Muscle of leg (tissue), 11 donors: Measurements from ENCODE around the gene ASCL2. TPM values are rescaled to one million over a fixed set of nuclear protein-coding genes. Genes with fewer than 3 reads are reported as not detected.

Experiments
- DNase-seq: peaks from one replicate; pipeline ENCODE4 v3.0.0; 2013
- H3K27ac ChIP-seq: one replicate; pipeline ENCODE4 v1.5.1; 2013; ENCODE audit warnings: mild to moderate bottlenecking, low read length, control low read depth
- H3K27me3 ChIP-seq: one replicate; pipeline ENCODE4 v1.6.1; 2013; ENCODE audit warnings: low read length; ENCODE audit not compliant: control insufficient read depth, insufficient read depth
- H3K36me3 ChIP-seq: one replicate; pipeline ENCODE4 v1.6.1; 2013; ENCODE audit warnings: low read length; ENCODE audit not compliant: control insufficient read depth, insufficient read depth
- H3K4me1 ChIP-seq: one replicate; pipeline ENCODE4 v1.6.1; 2013; ENCODE audit warnings: low read length; ENCODE audit not compliant: control insufficient read depth, insufficient read depth
- H3K4me3 ChIP-seq: one replicate; pipeline ENCODE4 v1.5.1; 2013; ENCODE audit warnings: low read length, control low read depth
- H3K9me3 ChIP-seq: replicated peaks from 2 replicates; pipeline ENCODE4 v1.6.1; 2013; ENCODE audit warnings: low read depth, low read length; ENCODE audit not compliant: control insufficient read depth
- WGBS: methylation state at CpG from one replicate; pipeline ENCODE4 v1.1.5; 2013; ENCODE audit warnings: missing lambda C conversion rate; ENCODE audit not compliant: insufficient coverage; 5-methylcytosine and 5-hydroxymethylcytosine counted together
- polyA plus RNA-seq, 8 donors: library from polyadenylated mRNA; unstranded; fragments of 120-200 nt; gene quantifications; one replicate each; pipeline versions ENCODE4 v1.2.1 to v1.2.3, GENCODE V29; 2013; ENCODE audit warnings: inconsistent platforms in 1 of 8, low replicate concordance in 1 of 8; ENCODE audit not compliant: insufficient read length in 8 of 8, insufficient read depth in 1 of 8
- total RNA-seq: library from RNA; stranded (reverse); fragments of 120-200 nt; gene quantifications from one replicate; pipeline ENCODE4 v1.2.4, GENCODE V29; 2013

The ASCL2 gene
- total and polyA plus RNA-seq, 9 donors = 0.11 to 0.53 (median 0.29) TPM

- peaks cover 21% of the 10 kb centered on the region for H3K4me1 ChIP-seq
- no peaks in the 10 kb centered on the region for H3K9me3 ChIP-seq
- H3K27ac ChIP-seq = no peak overlapping the region
- H3K36me3 ChIP-seq = no peaks in the 10 kb centered on the region
- WGBS = 24% methylated on average over 41 of the region's 45 CpGs
- H3K4me3 ChIP-seq = no peak overlapping the region
- no peak for DNase-seq
- peaks cover 80% of the 10 kb centered on the region for H3K27me3 ChIP-seq
These were observed 1.2 kb upstream of the ASCL2 start for GRCh38 chr11:2271327-2272227.

- no peak overlapping the region for H3K4me3 ChIP-seq
- peaks cover 21% of the 10 kb centered on the region for H3K4me1 ChIP-seq
- peaks cover 81% of the 10 kb centered on the region for H3K27me3 ChIP-seq
- 2% methylated on average over 18 of the region's 28 CpGs for WGBS
- H3K36me3 ChIP-seq = no peaks in the 10 kb centered on the region
- H3K27ac ChIP-seq = no peak overlapping the region
- no peaks in the 10 kb centered on the region for H3K9me3 ChIP-seq
- DNase-seq = peak; percentile 50
These were observed 614 bp upstream of the ASCL2 start for GRCh38 chr11:2271077-2271326.

- no peak overlapping the region for H3K27ac ChIP-seq
- peak overlapping the region; percentile 28 for H3K4me3 ChIP-seq
- peaks cover 21% of the 10 kb centered on the region for H3K4me1 ChIP-seq
- no peaks in the 10 kb centered on the region for H3K9me3 ChIP-seq
- no peaks in the 10 kb centered on the region for H3K36me3 ChIP-seq
- H3K27me3 ChIP-seq = peaks cover 86% of the 10 kb centered on the region
- WGBS = under 1% methylated on average over 98 of the region's 104 CpGs
- DNase-seq = peak; percentile 87
These were observed 627 bp downstream of the ASCL2 start for GRCh38 chr11:2269601-2270321.

- no peaks in the 10 kb centered on the region for H3K36me3 ChIP-seq
- peaks cover 83% of the 10 kb centered on the region for H3K27me3 ChIP-seq
- H3K27ac ChIP-seq = peak overlapping the region; percentile 13
- H3K4me3 ChIP-seq = peak overlapping the region; percentile 28
- H3K4me1 ChIP-seq = peaks cover 21% of the 10 kb centered on the region
- peak; percentile 54 for DNase-seq
- H3K9me3 ChIP-seq = no peaks in the 10 kb centered on the region
- under 1% methylated on average over 75 of the region's 89 CpGs for WGBS
These were observed 1.4 kb downstream of the ASCL2 start for GRCh38 chr11:2268729-2269600.

- Histone ChIP-seq H3K27ac (no peak overlapping the region), H3K9me3 (no peaks in the 10 kb centered on the region), H3K27me3 (peaks cover 80% of the 10 kb centered on the region), H3K4me1 (peaks cover 21% of the 10 kb centered on the region), H3K36me3 (no peaks in the 10 kb centered on the region), H3K4me3 (no peak overlapping the region)
- no peak for DNase-seq
- 79% methylated on average over 16 of the region's 26 CpGs for WGBS
These were observed 2.3 kb downstream of the ASCL2 start for GRCh38 chr11:2267851-2268728.

GRCh38 chr11:2267306-2267850 lies 3.0 kb downstream of the ASCL2 start:
- WGBS = 71% methylated on average over 12 of the region's 12 CpGs
- Histone ChIP-seq H3K27ac (no peak overlapping the region), H3K4me1 (peaks cover 21% of the 10 kb centered on the region), H3K4me3 (no peak overlapping the region), H3K9me3 (no peaks in the 10 kb centered on the region), H3K36me3 (no peaks in the 10 kb centered on the region), H3K27me3 (peaks cover 74% of the 10 kb centered on the region)
- DNase-seq = no peak

GRCh38 chr11:2266586-2267305 lies 3.6 kb downstream of the ASCL2 start:
- H3K9me3 ChIP-seq = no peaks in the 10 kb centered on the region
- H3K4me1 ChIP-seq = peaks cover 21% of the 10 kb centered on the region
- DNase-seq = no peak
- H3K27ac ChIP-seq = no peak overlapping the region
- no peak overlapping the region for H3K4me3 ChIP-seq
- WGBS = 91% methylated on average over 20 of the region's 26 CpGs
- no peaks in the 10 kb centered on the region for H3K36me3 ChIP-seq
- H3K27me3 ChIP-seq = peaks cover 68% of the 10 kb centered on the region

- peaks cover 19% of the 10 kb centered on the region for H3K4me1 ChIP-seq
- no peaks in the 10 kb centered on the region for H3K36me3 ChIP-seq
- H3K27me3 ChIP-seq = peaks cover 61% of the 10 kb centered on the region
- 76% methylated on average over 20 of the region's 24 CpGs for WGBS
- DNase-seq = no peak
- no peaks in the 10 kb centered on the region for H3K9me3 ChIP-seq
- peak overlapping the region; percentile 42 for H3K27ac ChIP-seq
- no peak overlapping the region for H3K4me3 ChIP-seq
These were observed 4.4 kb downstream of the ASCL2 start for GRCh38 chr11:2265854-2266585.
